ENCODE results near the gene AGAP1. TPM values are rescaled to one million over a fixed set of nuclear protein-coding genes. Genes with fewer than 3 reads are reported as not detected.
A peak's percentile ranks its signal among the peaks of the same experiment; 100 is the strongest.

Gene AGAP1
- total and polyA plus RNA-seq, 8 donors: 5.0 to 27.6 (median 17.4) TPM

GRCh38 chr2:236040600-236041328 lies 546.9 kb downstream of the AGAP1 start:
- no peaks in the 10 kb centered on the region for H3K27me3 ChIP-seq
- FAIRE-seq (no peak), ATAC-seq (peak in 2 of 4 donors; percentile 19 to 42), DNase-seq (no peak)
- H3K27ac ChIP-seq: no peak overlapping the region
- H3K4me1 ChIP-seq: no peaks in the 10 kb centered on the region
- 81 to 83% methylated on average over 21 of the region's 21 CpGs for WGBS, 2 donors
- no peak for TF ChIP-seq CTCF (IDR thresholded peaks at IDR 0.05)
- H3K36me3 ChIP-seq: no peaks in the 10 kb centered on the region
- intact Hi-C loops (cut with DNase I): no loop called here
- no peaks in the 10 kb centered on the region for H3K9me3 ChIP-seq
- H3K4me3 ChIP-seq: no peak overlapping the region

GRCh38 chr2:236041616-236042015 lies 547.8 kb downstream of the AGAP1 start:
- H3K9me3 ChIP-seq: no peaks in the 10 kb centered on the region
- 97% methylated on average over 8 of the region's 8 CpGs for WGBS, 2 donors

GRCh38 chr2:236042087-236042486 lies 548.2 kb downstream of the AGAP1 start:
- TF ChIP-seq CTCF (IDR thresholded peaks at IDR 0.05): no peak
- H3K27me3 ChIP-seq: no peaks in the 10 kb centered on the region
- H3K4me1 ChIP-seq: no peaks in the 10 kb centered on the region
- H3K27ac ChIP-seq: no peak overlapping the region
- FAIRE-seq (no peak), ATAC-seq (no peak), DNase-seq (no peak)
- H3K4me3 ChIP-seq: no peak overlapping the region
- no peaks in the 10 kb centered on the region for H3K9me3 ChIP-seq
- intact Hi-C loops (cut with DNase I): no loop called here
- H3K36me3 ChIP-seq: no peaks in the 10 kb centered on the region
- WGBS, 2 donors: 95% methylated on average over 6 of the region's 6 CpGs

More at GRCh38 chr2:236041616-236042015, 547.8 kb downstream of the AGAP1 start:
- intact Hi-C loops (cut with DNase I): no loop called here
- ATAC-seq (no peak), FAIRE-seq (no peak), DNase-seq (no peak)
- Histone ChIP-seq H3K4me3 (no peak overlapping the region), H3K4me1 (no peaks in the 10 kb centered on the region), H3K27ac (no peak overlapping the region), H3K36me3 (no peaks in the 10 kb centered on the region), H3K27me3 (no peaks in the 10 kb centered on the region)
- no peak for TF ChIP-seq CTCF (IDR thresholded peaks at IDR 0.05)

- no peaks in the 10 kb centered on the region for H3K9me3 ChIP-seq
- intact Hi-C loops (cut with DNase I): no loop called here
- H3K27me3 ChIP-seq: no peaks in the 10 kb centered on the region
- DNase-seq (no peak), FAIRE-seq (no peak), ATAC-seq (no peak)
- H3K36me3 ChIP-seq: peaks cover 0 to under 1% (median 0%) of the 10 kb centered on the region in 3 donors
- TF ChIP-seq CTCF (IDR thresholded peaks at IDR 0.05): no peak
- WGBS, 2 donors: 84 to 85% methylated on average over 6 of the region's 6 CpGs
- no peak overlapping the region for H3K27ac ChIP-seq
- no peak overlapping the region for H3K4me3 ChIP-seq
- peaks cover 0 to 4% (median 0%) of the 10 kb centered on the region in 3 donors for H3K4me1 ChIP-seq
These were observed 550.3 kb downstream of the AGAP1 start for GRCh38 chr2:236044191-236044590.
